ENCODE data around the gene RBKS.
"Not testable (repeated sequence)": the region's sequence is repeated elsewhere in the genome, so short reads cannot be mapped to it uniquely, and the experiment has no call there.

RBKS gene

GRCh38 chr2:27756091-27756490, 134.1 kb downstream of the RBKS start:
- DNase-seq = no peak

- no peak for DNase-seq
Measured at GRCh38 chr2:27754831-27755230, 135.4 kb downstream of the RBKS start.

- DNase-seq = peak; percentile 81
Measured at GRCh38 chr2:27754138-27754588, 136.0 kb downstream of the RBKS start.

GRCh38 chr2:27752551-27753237, 137.5 kb downstream of the RBKS start:
- DNase-seq = peak; percentile 82

- DNase-seq = no peak
Measured at GRCh38 chr2:27751377-27751776, 138.8 kb downstream of the RBKS start.

GRCh38 chr2:27748803-27749554, 141.2 kb downstream of the RBKS start:
- DNase-seq = not testable (repeated sequence)

GRCh38 chr2:27747827-27748352, 142.3 kb downstream of the RBKS start:
- no peak for DNase-seq

GRCh38 chr2:27746325-27746724, 143.9 kb downstream of the RBKS start:
- no peak for DNase-seq

GRCh38 chr2:27745494-27745893, 144.7 kb downstream of the RBKS start:
- DNase-seq = not testable (repeated sequence)

GRCh38 chr2:27742571-27742970, 147.6 kb downstream of the RBKS start:
- DNase-seq = no peak

- no peak for DNase-seq
Measured at GRCh38 chr2:27741673-27742072, 148.5 kb downstream of the RBKS start.

GRCh38 chr2:27739058-27739373, 151.2 kb downstream of the RBKS start:
- DNase-seq = no peak

GRCh38 chr2:27738349-27739057, 151.7 kb downstream of the RBKS start:
- DNase-seq = peak; percentile 34

- peak; percentile 70 for DNase-seq
Measured at GRCh38 chr2:27737676-27738348, 152.4 kb downstream of the RBKS start.

GRCh38 chr2:27736890-27737204, 153.3 kb downstream of the RBKS start:
- no peak for DNase-seq

- DNase-seq = no peak
Measured at GRCh38 chr2:27736031-27736889, 153.9 kb downstream of the RBKS start.

- DNase-seq = peak; percentile 70
Measured at GRCh38 chr2:27735263-27735904, 154.8 kb downstream of the RBKS start.

GRCh38 chr2:27734305-27734704, 155.9 kb downstream of the RBKS start:
- DNase-seq = no peak
